Parathyroid adenoma (tissue), 2 donors: ENCODE measurements around the gene CFH.
"Not testable (repeated sequence)": the region's sequence is repeated elsewhere in the genome, so short reads cannot be mapped to it uniquely, and the experiment has no call there.

ENCODE experiments used
- H2AFZ ChIP-seq: fragments of 300-600 bp; sonication (generic); one replicate; pipeline ENCODE4 v1.7.0; 2017; ENCODE audit warnings: antibody characterized with exemption, mild to moderate bottlenecking
- H3K27ac ChIP-seq: fragments of 300-600 bp; sonication (generic); one replicate; pipeline ENCODE4 v1.7.0; 2017
- H3K27me3 ChIP-seq: fragments of 300-600 bp; sonication (generic); one replicate; pipeline ENCODE4 v1.7.0; 2017; ENCODE audit warnings: low read length; ENCODE audit not compliant: control insufficient read depth, insufficient read depth
- H3K36me3 ChIP-seq: fragments of 300-600 bp; sonication (generic); one replicate; pipeline ENCODE4 v1.7.0; 2017; ENCODE audit warnings: low read length; ENCODE audit not compliant: control insufficient read depth, insufficient read depth
- H3K4me1 ChIP-seq: fragments of 300-600 bp; sonication (generic); one replicate; pipeline ENCODE4 v1.7.0; 2017; ENCODE audit warnings: control low read depth
- H3K4me2 ChIP-seq: fragments of 300-600 bp; sonication (generic); one replicate; pipeline ENCODE4 v1.7.0; 2017; ENCODE audit warnings: low read length
- H3K4me3 ChIP-seq: fragments of 300-600 bp; sonication (generic); one replicate; pipeline ENCODE4 v1.7.0; 2017; ENCODE audit warnings: low read depth, low read length
- H3K79me2 ChIP-seq: fragments of 300-600 bp; sonication (generic); one replicate; pipeline ENCODE4 v1.7.0; 2017; ENCODE audit warnings: control low read depth
- H3K9ac ChIP-seq: fragments of 300-600 bp; sonication (generic); one replicate; pipeline ENCODE4 v1.7.0; 2017; ENCODE audit warnings: mild to moderate bottlenecking
- H3K9me3 ChIP-seq: fragments of 300-600 bp; sonication (generic); one replicate; pipeline ENCODE4 v1.7.0; 2017; ENCODE audit warnings: low read length; ENCODE audit not compliant: control insufficient read depth
- TF ChIP-seq, protein P1 (sequence below): fragments of 300-600 bp; sonication (generic); IDR thresholded peaks from one replicate; pipeline ENCODE4 v1.7.0; 2017; ENCODE audit warnings: antibody characterized with exemption, mild to moderate bottlenecking
- donor health status: primary hyperparathyroidism.

The CFH gene

DNA sequence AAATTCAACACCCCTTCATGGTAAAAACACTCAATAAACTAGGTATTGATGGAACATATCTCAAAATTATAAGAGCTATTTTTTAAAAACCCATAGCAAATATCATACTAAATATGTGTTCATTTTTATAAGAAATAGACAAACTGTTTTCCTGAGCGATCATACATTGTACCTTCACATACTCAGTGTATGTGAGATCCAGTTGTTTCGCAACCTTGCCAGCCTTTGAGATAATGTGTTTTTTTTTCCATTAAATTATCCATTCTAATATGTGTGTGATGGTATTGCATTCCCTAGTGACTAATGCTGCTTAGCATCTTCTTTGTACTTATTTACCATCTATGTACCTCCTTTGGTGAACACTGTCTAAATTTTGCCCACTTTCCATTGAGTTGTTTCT is 47.1 kb downstream of the CFH start:
- Histone ChIP-seq H3K79me2 (no peaks in the 10 kb centered on the region), H3K4me2 (no peak overlapping the region), H3K9ac (no peak overlapping the region), H3K27ac (no peak overlapping the region), H3K4me1 (no peaks in the 10 kb centered on the region), H3K9me3 (no peaks in the 10 kb centered on the region), H3K4me3 (no peak overlapping the region), H3K36me3 (no peaks in the 10 kb centered on the region), H3K27me3 (no peaks in the 10 kb centered on the region), H2AFZ (no peak overlapping the region)
- TF ChIP-seq, protein P1, sequence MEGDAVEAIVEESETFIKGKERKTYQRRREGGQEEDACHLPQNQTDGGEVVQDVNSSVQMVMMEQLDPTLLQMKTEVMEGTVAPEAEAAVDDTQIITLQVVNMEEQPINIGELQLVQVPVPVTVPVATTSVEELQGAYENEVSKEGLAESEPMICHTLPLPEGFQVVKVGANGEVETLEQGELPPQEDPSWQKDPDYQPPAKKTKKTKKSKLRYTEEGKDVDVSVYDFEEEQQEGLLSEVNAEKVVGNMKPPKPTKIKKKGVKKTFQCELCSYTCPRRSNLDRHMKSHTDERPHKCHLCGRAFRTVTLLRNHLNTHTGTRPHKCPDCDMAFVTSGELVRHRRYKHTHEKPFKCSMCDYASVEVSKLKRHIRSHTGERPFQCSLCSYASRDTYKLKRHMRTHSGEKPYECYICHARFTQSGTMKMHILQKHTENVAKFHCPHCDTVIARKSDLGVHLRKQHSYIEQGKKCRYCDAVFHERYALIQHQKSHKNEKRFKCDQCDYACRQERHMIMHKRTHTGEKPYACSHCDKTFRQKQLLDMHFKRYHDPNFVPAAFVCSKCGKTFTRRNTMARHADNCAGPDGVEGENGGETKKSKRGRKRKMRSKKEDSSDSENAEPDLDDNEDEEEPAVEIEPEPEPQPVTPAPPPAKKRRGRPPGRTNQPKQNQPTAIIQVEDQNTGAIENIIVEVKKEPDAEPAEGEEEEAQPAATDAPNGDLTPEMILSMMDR = no peak

DNA sequence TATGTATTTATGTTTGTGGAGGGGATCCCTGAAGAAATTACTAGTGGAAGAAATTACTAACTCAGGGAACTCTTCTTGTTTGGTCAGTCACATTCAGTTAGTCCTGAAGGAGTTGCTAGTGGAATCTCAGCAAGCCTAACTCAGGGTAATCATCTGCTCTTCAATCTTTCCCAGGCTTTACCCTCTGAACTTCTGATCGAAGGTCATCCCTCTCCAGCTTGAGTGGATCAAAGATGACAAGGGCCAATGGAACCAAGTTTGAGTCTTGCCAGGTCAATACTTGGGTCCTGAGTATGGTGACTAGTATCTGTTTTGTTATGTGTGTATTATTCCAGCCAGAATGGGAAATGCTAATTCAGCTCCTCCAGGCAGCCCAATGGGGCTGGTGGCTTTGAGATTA is 49.3 kb downstream of the CFH start:
- H2AFZ ChIP-seq = no peak overlapping the region
- TF ChIP-seq, protein P1 = no peak
- no peak overlapping the region for H3K9ac ChIP-seq
- no peak overlapping the region for H3K4me2 ChIP-seq
- H3K4me1 ChIP-seq = no peaks in the 10 kb centered on the region
- no peaks in the 10 kb centered on the region for H3K27me3 ChIP-seq
- no peaks in the 10 kb centered on the region for H3K79me2 ChIP-seq
- H3K36me3 ChIP-seq = no peaks in the 10 kb centered on the region
- no peaks in the 10 kb centered on the region for H3K9me3 ChIP-seq
- no peak overlapping the region for H3K27ac ChIP-seq
- H3K4me3 ChIP-seq = no peak overlapping the region

DNA sequence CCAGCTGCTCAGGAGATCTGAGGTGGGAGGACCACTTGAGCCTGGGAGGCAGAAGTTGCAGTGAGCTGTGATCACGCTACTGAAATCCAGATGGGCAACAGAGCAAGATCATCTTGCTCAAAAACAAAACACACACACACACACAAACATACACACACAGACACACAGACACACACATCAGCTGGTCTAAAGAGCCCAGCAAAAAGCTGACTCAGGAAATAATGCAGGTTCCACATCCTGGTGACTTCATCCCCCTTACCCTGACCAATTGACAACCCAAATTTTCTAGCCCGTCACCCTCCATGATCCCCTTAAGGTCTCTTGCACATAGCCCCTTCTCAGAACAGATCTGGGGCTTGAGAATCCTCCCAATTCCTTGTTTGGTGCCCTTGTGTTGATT is 58.0 kb downstream of the CFH start:
- not testable (repeated sequence) for H3K9ac ChIP-seq, H3K4me3 ChIP-seq, H3K4me2 ChIP-seq, H3K9me3 ChIP-seq, H3K27me3 ChIP-seq, H3K27ac ChIP-seq, H3K79me2 ChIP-seq, H2AFZ ChIP-seq, H3K36me3 ChIP-seq, H3K4me1 ChIP-seq

DNA sequence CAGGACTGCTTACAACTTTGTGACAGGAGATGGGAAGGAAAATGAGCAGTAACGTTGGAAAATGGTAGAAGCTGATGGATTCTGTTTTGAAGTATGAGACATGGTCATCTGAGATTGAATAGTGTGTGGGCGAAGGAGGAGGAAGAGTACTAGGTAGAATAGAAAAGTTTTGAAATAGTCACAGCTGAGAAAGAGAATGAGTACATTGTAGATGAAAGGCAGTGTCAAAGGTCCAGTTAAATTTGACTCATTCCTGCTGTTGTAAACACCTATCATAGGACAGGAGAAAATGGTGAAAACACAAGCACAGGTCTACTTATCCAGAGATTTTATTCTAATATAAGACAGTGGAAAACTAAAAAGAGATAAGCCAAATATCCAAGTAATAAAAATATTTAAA is 66.0 kb downstream of the CFH start:
- H3K27ac ChIP-seq = no peak overlapping the region
- no peak overlapping the region for H3K4me2 ChIP-seq
- H3K9me3 ChIP-seq = no peaks in the 10 kb centered on the region
- H3K27me3 ChIP-seq = no peaks in the 10 kb centered on the region
- H3K9ac ChIP-seq = no peak overlapping the region
- no peaks in the 10 kb centered on the region for H3K36me3 ChIP-seq
- H3K79me2 ChIP-seq = no peaks in the 10 kb centered on the region
- TF ChIP-seq, protein P1 = no peak
- no peaks in the 10 kb centered on the region for H3K4me1 ChIP-seq
- H2AFZ ChIP-seq = no peak overlapping the region
- no peak overlapping the region for H3K4me3 ChIP-seq

DNA sequence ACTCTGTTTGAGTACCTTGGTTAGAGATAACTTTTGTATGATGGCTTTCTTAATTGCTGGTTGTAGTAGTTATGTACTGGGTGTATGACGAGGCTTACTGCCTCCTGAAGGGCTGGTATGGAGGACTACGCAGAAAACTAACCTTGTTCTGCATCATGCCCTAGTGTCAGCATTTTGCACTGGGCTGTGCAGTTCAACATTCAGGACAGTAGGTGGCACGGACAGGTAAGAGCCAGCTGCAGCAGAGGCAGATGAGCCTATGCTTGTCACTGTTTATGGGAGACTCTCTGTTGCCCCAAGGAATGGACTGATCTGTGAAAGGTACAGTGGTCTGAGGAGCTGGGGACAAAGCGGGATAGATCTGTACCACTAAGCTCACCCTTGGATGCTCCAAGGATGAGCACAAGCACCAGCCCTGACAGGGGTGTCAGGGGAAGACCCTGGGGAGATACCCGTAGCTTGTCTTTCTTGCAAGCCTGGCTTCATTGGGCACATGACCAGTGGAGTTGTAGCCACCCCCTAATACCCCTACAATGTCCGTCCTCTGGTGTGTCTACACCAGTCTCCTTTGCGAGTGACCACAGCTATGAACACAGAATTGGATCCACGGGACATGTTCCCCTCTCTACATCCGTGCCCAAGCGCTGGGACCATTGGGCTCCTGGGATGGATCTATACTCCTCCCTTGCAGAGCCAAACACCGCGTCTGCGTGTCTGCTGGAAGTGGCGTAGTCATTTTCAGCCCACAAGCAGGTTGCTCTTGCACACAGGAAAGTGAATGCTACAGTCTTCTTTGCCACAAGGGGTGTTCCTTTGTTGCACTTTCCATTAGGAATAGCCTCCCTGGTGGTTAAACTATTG is 71.7 kb downstream of the CFH start:
- H3K27me3 ChIP-seq = no peaks in the 10 kb centered on the region
- H3K36me3 ChIP-seq = no peaks in the 10 kb centered on the region
- no peaks in the 10 kb centered on the region for H3K9me3 ChIP-seq
- H3K79me2 ChIP-seq = no peaks in the 10 kb centered on the region
- no peak overlapping the region for H3K9ac ChIP-seq
- H2AFZ ChIP-seq = no peak overlapping the region
- no peak overlapping the region for H3K4me2 ChIP-seq
- H3K4me3 ChIP-seq = no peak overlapping the region
- no peaks in the 10 kb centered on the region for H3K4me1 ChIP-seq
- TF ChIP-seq, protein P1 = no peak
- no peak overlapping the region for H3K27ac ChIP-seq
